ENCODE measurements around the gene HSF4. TPM values are rescaled to one million over a fixed set of nuclear protein-coding genes. Genes with fewer than 3 reads are reported as not detected.

Gene HSF4
- total RNA-seq, 3 donors from 2014 or later = 2.8 to 6.1 (median 4.0) TPM

DNA sequence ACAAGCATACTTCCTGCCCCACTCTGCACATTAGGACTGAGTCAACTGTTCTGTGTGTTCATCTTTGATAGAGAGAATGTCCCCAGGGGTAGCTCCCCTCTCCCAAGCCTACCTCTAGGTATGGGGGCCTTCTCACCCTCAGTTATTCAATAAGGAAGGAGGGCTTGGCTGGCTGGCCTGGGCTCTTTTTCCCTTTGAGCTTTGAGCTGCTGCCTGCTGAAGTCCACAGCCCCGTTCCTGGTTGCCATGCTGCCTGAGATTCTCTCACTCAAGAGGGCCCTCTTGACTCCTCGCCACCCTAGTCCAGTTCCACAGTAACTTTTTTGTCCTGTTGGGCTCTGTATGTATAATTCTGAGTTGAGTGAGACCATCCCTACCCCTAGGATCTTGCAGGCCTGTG, 18.8 kb upstream of the HSF4 start:
- Mint-ChIP-seq H3K9me3 (no peaks in the 10 kb centered on the region), H3K4me1 (ENCODE audit: low read depth) (peaks cover 5% of the 10 kb centered on the region), H3K36me3 (ENCODE audit: insufficient read depth) (peaks cover 33% of the 10 kb centered on the region), H3K27me3 (ENCODE audit: low read depth) (no peaks in the 10 kb centered on the region), H3K4me3 (no peak overlapping the region)
- no peak for ATAC-seq
- DNase-seq = no peak

DNA sequence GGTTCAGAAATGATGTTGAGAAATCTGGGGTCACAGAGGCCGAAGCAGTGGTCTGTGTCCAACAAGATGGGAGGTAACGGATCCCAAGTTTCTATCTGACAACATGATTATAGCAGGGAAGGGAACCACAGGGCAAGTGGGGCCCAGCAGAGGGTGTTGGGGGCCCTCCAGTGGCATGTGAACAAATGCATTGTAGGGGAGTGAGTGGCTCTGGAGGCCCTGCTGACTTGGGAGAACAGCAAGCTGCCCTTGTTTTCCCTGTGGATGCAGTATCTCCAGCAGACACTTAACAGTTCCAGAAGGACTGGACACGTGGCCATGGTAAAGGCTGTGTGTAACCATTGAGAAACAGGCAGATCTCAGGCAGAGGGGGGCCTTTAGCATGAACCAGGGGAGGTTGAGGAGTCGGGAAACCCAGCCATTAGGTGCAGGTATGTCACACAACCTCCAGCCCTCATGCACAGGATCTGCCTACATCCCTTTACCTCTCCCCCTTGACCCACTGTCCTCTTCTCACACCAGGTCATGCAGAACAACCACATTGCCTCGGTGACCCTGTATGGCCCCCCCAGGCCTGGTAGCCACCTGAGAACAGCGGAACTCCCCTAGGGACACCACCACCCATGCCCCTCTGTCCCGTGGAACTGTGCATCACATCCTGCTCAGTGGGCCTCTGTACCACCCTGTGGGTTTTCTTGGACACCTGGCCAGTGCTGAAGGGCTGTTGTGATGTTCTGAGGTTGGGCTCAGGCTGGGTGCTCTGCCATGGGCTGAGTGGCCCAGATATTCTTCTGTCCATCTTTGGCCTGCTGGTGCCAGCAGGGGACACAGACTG, 17.8 kb upstream of the HSF4 start:
- Mint-ChIP-seq H3K4me3 (no peak overlapping the region), H3K9me3 (no peaks in the 10 kb centered on the region), H3K36me3 (ENCODE audit: insufficient read depth) (peaks cover 29% of the 10 kb centered on the region), H3K4me1 (ENCODE audit: low read depth) (peaks cover 8% of the 10 kb centered on the region), H3K27me3 (ENCODE audit: low read depth) (no peaks in the 10 kb centered on the region)
- ATAC-seq (no peak), DNase-seq (no peak)

DNA sequence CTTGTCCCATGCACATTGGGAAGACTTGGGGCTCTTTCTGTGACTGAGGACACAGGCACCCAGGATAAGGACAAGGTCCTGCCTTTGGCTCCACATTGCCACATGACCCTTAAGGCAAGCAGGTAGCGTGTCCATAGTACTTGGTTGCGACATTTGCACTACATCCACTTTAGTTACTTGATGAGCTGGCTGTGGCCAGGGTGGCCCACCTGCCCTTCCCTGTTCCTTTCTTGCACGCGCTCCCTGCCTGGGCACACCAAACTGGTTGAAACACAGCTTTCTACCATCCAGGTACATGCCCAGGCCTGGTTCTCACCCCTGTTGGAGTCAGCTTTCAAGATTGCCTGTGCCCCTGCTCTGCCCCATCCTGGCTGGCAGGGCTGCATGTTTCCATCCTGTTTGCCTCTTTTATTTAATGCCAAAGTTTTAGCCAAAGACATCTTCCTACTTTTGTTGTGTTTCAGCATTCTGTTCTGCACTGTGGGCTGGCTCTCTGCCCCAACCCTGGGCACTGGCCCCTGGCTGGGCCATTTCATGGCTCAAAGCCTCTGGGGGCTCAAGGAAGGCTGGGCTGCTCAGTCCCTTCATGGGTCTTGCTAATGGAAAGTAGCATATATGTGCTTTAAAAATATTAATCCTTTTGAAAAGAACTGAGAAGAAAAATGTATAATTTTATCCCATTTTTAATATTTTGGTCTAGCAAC, 17.0 kb upstream of the HSF4 start:
- ATAC-seq (no peak), DNase-seq (no peak)
- Mint-ChIP-seq H3K36me3 (ENCODE audit: insufficient read depth) (peaks cover 29% of the 10 kb centered on the region), H3K27me3 (ENCODE audit: low read depth) (no peaks in the 10 kb centered on the region), H3K4me1 (ENCODE audit: low read depth) (peaks cover 9% of the 10 kb centered on the region), H3K4me3 (no peak overlapping the region), H3K9me3 (no peaks in the 10 kb centered on the region)

DNA sequence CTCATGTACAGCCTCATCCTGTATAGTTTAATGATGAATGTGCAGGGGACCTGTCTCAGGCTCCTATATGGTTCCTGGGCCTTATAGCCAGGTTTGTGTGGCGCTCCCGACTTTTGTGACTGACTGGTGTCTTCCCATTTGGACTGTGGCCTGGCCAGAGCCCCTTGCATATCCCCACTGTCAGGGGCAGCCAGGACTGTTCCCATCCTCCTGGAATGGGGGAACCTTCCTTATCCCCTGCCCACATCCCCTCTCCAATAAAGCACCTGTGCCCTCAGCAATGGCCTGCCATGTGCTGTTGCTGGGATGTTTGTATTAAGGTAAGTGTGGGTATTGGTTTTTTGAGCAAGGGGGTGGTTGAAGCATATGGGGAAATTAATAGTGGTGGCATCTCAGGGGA, 16.3 kb upstream of the HSF4 start:
- peaks cover 29% of the 10 kb centered on the region for H3K36me3 Mint-ChIP-seq (ENCODE audit: insufficient read depth)
- H3K4me1 Mint-ChIP-seq (ENCODE audit: low read depth) = peaks cover 15% of the 10 kb centered on the region
- no peaks in the 10 kb centered on the region for H3K27me3 Mint-ChIP-seq (ENCODE audit: low read depth)
- DNase-seq (no peak), ATAC-seq (no peak)
- H3K4me3 Mint-ChIP-seq = no peak overlapping the region
- no peaks in the 10 kb centered on the region for H3K9me3 Mint-ChIP-seq

DNA sequence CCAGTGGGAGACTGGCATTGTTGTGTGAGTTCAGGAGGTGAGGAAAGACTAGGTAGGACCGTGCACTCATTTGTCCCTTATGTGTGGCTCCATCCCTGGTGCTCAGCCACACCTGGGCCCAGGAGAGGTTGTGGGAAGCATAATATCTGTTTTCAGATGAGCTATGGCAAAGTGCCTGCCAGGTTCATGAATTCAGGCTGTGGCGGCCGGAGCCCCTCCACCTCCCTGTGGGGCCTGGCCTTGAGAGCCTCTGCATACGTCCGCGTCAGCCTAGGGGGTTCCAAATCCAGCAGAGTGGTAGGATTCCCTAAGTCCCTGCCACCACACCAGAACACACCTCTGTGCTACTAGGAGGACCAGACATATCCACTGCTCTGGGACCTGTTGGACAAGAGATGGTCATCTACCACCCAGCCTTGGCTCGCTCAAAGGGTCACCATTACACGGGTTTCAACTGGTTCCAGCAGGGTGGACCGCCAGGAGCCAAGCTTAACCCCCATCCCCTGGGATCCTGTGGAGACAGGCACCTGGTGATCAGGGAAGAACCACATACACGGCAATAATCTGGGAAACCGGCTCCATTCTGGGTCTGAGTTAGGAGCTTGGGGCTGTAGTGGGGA, 15.8 kb upstream of the HSF4 start:
- Mint-ChIP-seq H3K4me1 (ENCODE audit: low read depth) (peaks cover 18% of the 10 kb centered on the region), H3K4me3 (peak overlapping the region; percentile 45), H3K36me3 (ENCODE audit: insufficient read depth) (peaks cover 26% of the 10 kb centered on the region), H3K27me3 (ENCODE audit: low read depth) (no peaks in the 10 kb centered on the region), H3K9me3 (no peaks in the 10 kb centered on the region)
- DNase-seq (no peak), ATAC-seq (no peak)

DNA sequence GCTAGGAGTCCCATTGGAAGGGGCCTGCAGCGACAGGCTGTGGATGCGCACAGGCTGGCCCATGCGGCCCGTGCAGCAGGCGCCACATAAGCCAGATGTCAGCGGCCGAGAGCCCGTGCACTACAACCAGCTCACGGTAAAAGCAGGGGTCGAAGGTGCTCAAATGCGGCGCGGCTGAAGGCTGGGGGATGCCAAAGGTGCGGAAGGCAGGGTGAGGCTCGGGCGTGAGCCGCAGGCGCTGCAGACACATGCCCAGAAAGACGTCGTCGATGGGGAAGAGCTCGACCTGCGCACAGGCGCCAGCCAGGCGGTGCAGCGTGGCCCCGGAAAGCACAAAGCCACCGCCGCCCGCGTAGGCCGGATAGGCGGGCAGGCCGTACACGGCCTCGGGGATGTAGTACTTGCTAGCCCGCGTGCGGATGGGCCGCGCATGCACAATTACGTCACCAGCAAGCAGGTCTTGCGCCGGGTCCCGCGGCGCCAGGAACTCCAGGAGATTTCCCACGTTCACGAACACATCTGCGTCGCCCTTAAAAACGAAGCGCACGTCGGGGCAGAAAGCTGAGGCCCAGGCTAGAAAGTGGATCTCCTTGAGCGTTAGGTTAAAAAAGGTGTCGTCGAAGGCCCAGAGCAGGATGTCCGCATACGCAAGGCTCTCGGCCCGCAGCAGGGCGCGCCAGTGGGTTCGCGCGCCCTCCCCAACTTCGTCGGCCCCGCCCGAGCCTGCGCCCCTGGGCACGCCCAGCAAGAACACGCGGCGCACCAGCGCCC, 15.1 kb upstream of the HSF4 start:
- no peaks in the 10 kb centered on the region for H3K9me3 Mint-ChIP-seq
- ATAC-seq (no peak), DNase-seq (no peak)
- peaks cover 21% of the 10 kb centered on the region for H3K36me3 Mint-ChIP-seq (ENCODE audit: insufficient read depth)
- H3K27me3 Mint-ChIP-seq (ENCODE audit: low read depth) = no peaks in the 10 kb centered on the region
- peaks cover 21% of the 10 kb centered on the region for H3K4me1 Mint-ChIP-seq (ENCODE audit: low read depth)
- H3K4me3 Mint-ChIP-seq = peak overlapping the region; percentile 45

DNA sequence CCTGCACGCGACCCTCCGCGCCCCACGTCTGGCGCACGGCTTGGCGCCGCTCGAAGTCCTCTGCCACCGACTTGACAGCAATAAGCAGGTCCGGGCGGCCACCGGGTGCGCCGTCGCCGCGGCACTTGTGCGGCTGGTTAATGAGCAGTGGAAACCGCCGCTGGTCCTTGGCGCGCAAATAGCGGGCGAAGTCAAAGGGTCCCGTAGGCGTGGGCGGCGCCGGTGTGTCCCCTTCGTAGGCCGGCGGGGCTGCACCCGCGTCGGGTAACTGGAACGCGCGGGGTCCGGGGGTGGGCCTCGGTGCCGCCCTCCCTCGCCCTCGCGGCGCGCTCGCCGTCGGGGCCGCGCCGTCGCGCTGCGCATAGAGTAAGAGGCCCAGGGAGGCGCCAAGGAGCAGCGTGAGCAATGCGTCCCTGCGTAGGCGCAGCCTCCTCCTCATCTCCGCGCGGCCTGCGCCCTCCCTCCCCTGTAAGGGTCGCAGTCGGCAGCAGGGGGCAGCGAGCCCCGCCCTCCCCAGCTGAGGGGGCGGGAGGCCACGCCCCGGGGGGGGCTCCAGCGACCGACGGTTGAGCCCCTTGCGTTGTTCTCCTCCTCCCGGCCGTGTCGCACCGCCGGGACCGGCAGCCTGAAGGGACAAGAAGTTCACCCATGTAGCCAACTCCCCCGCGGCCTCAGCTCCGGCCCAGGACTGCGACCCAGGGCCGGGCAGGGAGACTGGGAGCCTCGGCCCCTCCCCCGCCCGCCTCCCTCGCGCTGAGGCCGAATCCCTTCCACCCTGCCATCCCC, 14.3 kb upstream of the HSF4 start:
- Mint-ChIP-seq H3K4me1 (ENCODE audit: low read depth) (peaks cover 23% of the 10 kb centered on the region), H3K36me3 (ENCODE audit: insufficient read depth) (peaks cover 18% of the 10 kb centered on the region), H3K9me3 (no peaks in the 10 kb centered on the region), H3K27me3 (ENCODE audit: low read depth) (no peaks in the 10 kb centered on the region), H3K4me3 (no peak overlapping the region)
- ATAC-seq (peak; percentile 71 to 73), DNase-seq (peak; percentile 58)

DNA sequence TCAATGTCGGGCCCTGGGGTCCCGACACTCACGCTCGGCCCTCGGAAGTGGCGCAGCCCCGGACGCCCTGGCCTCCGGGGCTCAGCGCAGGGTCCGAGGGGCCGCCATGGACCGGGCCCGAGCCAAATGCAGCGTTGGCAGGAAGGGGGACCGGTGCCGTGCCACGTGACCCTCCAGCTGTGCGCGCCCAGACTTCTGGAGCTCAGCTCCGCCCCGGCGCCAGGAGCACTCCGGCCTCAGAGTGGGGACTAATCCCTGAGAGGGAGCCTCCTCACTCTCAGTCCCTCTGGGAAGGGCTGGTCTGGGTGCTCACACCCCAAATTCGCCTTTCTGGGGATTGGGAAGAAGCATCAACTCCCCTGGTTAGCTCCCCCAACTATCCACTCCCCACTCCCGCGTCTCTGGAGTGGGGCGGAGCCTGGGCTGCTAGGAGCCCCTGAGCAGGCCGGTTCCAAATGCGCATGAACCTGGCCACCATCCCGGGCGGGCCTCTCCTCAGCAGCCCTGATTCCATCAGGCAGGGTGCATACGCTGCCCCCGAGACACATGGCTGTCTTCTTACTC, 13.6 kb upstream of the HSF4 start, which contains the start of gene B3GNT9:
Gene B3GNT9 (minus strand): TSS at position 166 of the 564 bp plus-strand sequence. CDS start 513 bp downstream, outside the sequence.
- peaks cover 18% of the 10 kb centered on the region for H3K36me3 Mint-ChIP-seq (ENCODE audit: insufficient read depth)
- DNase-seq = no peak
- no peaks in the 10 kb centered on the region for H3K27me3 Mint-ChIP-seq (ENCODE audit: low read depth)
- H3K9me3 Mint-ChIP-seq = no peaks in the 10 kb centered on the region
- peak; percentile 21 to 27 for ATAC-seq
- H3K4me3 Mint-ChIP-seq = peak within 1 kb of the TSS; percentile 64
- H3K4me1 Mint-ChIP-seq (ENCODE audit: low read depth) = peaks cover 27% of the 10 kb centered on the region

DNA sequence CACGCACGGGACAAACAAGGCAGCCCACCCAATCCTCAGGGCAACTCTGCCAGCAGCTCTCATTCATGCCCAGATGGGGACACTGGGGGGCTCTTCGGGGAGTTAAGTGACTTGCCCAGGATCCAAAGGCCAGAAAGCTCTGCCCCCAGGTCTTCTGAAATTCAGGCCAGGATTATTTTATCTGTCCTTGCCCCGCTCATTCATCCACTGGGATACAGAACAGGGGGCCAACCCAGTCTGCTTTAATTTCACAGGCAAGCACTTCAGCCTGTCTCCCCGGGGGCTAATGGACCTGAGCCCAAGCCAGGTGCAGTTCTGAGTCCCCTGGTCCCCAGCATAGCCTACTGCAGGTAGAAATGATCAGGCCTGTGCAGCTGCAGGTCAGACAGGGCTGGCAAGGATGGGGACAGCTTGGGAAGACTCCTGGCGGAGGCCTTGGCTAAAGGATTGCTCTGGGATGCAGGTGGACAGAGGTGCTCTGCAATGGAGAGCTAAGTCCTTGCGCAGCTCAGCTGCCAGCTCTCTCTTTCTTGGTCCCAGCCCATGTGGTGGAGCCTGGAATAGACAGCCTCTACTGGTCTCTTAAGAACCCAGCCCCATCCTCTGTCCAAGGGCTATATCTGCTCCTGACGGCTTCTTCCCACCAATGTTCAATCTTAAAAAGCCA, 13.0 kb upstream of the HSF4 start:
- Mint-ChIP-seq H3K36me3 (ENCODE audit: insufficient read depth) (peaks cover 11% of the 10 kb centered on the region), H3K4me3 (peak overlapping the region; percentile 64)

DNA sequence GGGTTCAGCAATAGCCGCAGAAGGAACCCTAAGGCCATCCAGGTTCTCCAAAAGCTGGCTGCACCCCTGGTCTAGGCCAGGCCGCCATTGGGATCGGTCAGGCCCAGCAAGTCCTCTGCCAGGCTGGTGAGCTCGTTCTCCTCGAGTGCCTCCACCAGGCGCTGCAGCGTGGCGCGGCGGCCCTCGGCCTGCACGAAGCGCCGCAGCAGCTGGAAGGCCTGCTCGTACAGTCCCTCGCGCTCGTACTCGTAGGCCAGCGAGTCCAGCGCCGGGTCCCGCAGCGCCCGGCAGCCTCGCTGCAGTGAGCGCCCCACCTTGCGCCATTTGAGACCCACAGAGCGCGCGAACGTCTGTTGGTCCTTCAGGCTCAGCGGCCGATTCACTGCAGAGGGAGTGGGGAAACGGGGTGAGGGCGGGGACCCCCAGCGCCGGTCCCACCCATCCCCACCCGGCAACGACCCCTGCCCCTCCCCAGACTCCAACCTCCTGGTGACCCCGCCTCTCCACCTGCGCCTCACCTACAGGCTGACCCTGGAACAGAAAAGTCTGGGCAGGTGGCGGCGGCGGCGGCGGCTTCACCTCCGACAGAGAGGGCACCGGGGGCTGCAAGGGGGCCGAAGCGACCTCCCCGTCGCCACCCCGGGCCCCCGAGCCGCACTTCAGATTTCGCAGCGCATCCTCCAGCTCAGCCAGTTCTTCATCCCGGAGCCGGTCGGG, 9.8 kb upstream of the HSF4 start:
- Mint-ChIP-seq H3K27me3 (ENCODE audit: low read depth) (no peaks in the 10 kb centered on the region), H3K36me3 (ENCODE audit: insufficient read depth) (peaks cover 1% of the 10 kb centered on the region), H3K4me1 (ENCODE audit: low read depth) (peaks cover 58% of the 10 kb centered on the region), H3K4me3 (peak overlapping the region; percentile 71), H3K9me3 (no peaks in the 10 kb centered on the region)
- no peak for DNase-seq
- ATAC-seq = no peak

More for the DNA sequence above, 13.0 kb upstream of the HSF4 start:
- Mint-ChIP-seq H3K27me3 (ENCODE audit: low read depth) (no peaks in the 10 kb centered on the region), H3K9me3 (no peaks in the 10 kb centered on the region), H3K4me1 (ENCODE audit: low read depth) (peaks cover 33% of the 10 kb centered on the region)
- ATAC-seq = no peak
- no peak for DNase-seq

DNA sequence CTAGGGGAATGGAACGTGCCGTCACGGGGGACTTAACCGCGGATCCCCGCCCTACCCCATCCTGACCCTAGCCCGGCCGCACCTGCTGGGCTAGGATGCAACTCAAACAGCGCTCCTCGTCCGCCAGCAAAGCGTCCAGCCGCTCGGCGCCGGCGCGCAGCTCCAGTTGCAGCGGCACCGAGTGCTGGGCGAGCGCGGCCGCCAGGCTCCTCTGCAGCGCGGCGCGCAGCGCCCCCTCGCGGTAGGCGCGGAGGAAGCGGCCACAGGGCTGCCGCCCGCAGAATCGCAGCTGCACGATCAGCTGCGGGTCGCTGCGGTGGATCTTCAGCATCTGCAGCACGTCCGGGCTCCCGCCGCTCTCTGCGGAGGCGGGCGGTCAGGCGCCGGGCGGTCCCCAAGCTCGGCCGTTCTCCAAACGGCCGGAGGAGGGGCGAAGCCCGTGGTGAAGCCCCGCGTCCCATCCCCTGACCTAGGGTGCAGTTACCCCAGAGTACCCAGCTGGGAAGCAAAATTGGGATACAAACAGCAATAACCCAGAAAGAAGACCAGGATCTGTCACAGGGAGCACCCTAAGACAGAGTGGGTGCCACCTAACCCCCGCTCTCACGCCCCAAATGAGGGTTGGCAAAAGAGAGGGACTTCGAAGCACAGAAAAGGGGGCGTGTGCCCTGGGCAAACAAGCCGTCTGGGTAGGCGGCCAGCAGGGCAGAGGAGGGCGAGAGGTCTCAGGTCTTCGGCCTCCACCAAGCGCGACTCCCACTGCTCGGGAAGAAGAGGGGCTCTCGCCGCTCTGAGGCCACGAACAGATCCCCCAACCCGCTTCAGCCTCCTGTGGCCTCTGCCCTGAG, 9.0 kb upstream of the HSF4 start:
- peak; percentile 74 for DNase-seq
- Mint-ChIP-seq H3K4me1 (ENCODE audit: low read depth) (peaks cover 60% of the 10 kb centered on the region), H3K9me3 (no peaks in the 10 kb centered on the region), H3K4me3 (peak overlapping the region; percentile 71), H3K27me3 (ENCODE audit: low read depth) (no peaks in the 10 kb centered on the region), H3K36me3 (ENCODE audit: insufficient read depth) (peaks cover 1% of the 10 kb centered on the region)
- ATAC-seq = peak; percentile 61 to 64
